Glutamatergic neuron (in vitro differentiated cells): ENCODE measurements around the gene PAQR5. TPM values are rescaled to one million over a fixed set of nuclear protein-coding genes. Genes with fewer than 3 reads are reported as not detected.

ENCODE experiments used
- DNase-seq: peaks from one replicate; pipeline ENCODE4 v3.0.0; 2022
- H3K27ac Mint-ChIP-seq: one replicate; pipeline ENCODE4 v1.8.0; 2020; ENCODE audit warnings: mild to moderate bottlenecking, mixed read lengths, inconsistent platforms; ENCODE audit not compliant: unreplicated experiment
- H3K27me3 Mint-ChIP-seq: one replicate; pipeline ENCODE4 v1.8.0; 2020; ENCODE audit warnings: mild to moderate bottlenecking, moderate library complexity, mixed read lengths, inconsistent platforms; ENCODE audit not compliant: unreplicated experiment
- H3K36me3 Mint-ChIP-seq: one replicate; pipeline ENCODE4 v1.8.0; 2020; ENCODE audit warnings: mild to moderate bottlenecking, mixed read lengths, inconsistent platforms; ENCODE audit not compliant: unreplicated experiment
- H3K4me1 Mint-ChIP-seq: one replicate; pipeline ENCODE4 v1.8.0; 2020; ENCODE audit warnings: mild to moderate bottlenecking, low read depth, mixed read lengths, inconsistent platforms; ENCODE audit not compliant: unreplicated experiment
- H3K4me3 Mint-ChIP-seq: one replicate; pipeline ENCODE4 v1.8.0; 2020; ENCODE audit warnings: mild to moderate bottlenecking, mixed read lengths, inconsistent platforms; ENCODE audit not compliant: unreplicated experiment
- H3K9me3 Mint-ChIP-seq: one replicate; pipeline ENCODE4 v1.8.0; 2020; ENCODE audit warnings: mild to moderate bottlenecking, moderate library complexity, mixed read lengths, inconsistent platforms; ENCODE audit not compliant: unreplicated experiment
- total RNA-seq: library from RNA; stranded (reverse); fragmentation: NEBNext Ultra II Directional; extraction: Animal tissue kit (Norgen Biotek cat#: 25700); gene quantifications from one replicate; pipeline ENCODE4 v1.2.1, GENCODE V29; 2021; ENCODE audit not compliant: unreplicated experiment
- TF ChIP-seq, protein P1 (sequence below): fragments of 200-600 bp; sonication (generic); IDR thresholded peaks from one replicate; pipeline ENCODE4 v1.5.0; 2021; ENCODE audit not compliant: partially characterized antibody, unreplicated experiment

PAQR5 gene
- total RNA-seq, 1 donor from 2014 or later = not detected

DNA sequence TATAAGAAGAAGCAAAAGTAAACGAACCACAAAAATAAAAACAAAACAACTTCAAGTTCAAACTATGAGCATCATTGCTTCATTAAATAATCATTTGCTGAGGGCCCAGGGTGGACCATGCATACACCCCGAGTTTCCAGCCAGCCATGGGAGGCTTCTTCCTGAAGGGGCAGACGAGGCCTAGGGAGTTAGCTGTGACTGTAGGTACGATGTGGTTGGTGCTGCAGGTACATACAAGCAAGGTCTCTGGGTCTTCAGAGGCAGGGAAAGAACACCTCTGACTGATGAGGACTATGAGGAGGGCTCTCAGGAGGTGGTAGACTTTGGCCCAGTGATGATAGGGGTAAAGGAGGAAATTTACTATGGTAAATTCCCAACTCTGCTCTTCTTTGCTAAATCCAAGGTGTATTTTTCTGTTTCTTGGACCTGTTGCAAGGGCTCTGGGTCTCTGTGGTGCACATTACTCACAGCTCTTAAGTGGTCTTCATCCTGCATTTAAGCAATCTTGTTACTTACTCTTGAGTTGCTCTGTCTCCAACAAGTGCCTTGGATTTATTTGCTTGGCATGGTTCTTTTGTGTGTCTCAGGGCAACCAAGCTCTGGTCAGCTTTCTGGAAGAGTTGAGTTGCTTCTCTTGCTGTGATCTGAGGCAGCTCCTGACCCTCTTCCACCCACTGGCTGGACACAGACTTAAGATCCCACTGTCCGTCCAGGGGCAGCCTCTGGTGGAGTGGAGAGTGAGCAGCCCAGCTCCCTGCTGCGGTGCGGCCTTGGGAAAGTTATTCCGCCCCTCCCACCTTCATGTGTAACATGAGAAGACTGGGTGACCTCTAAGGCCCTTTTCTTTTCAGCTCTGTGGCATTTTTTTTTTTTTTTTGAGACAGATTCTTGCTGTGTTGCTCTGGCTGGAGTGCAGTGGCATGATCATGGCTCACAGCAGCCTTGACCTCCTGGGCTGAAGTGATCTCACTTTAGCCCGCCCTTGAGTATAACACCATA is 59.4 kb downstream of the PAQR5 start:
- no peak overlapping the region for H3K27ac Mint-ChIP-seq
- H3K9me3 Mint-ChIP-seq = no peaks in the 10 kb centered on the region
- no peak for DNase-seq
- H3K27me3 Mint-ChIP-seq = no peaks in the 10 kb centered on the region
- TF ChIP-seq, protein P1, sequence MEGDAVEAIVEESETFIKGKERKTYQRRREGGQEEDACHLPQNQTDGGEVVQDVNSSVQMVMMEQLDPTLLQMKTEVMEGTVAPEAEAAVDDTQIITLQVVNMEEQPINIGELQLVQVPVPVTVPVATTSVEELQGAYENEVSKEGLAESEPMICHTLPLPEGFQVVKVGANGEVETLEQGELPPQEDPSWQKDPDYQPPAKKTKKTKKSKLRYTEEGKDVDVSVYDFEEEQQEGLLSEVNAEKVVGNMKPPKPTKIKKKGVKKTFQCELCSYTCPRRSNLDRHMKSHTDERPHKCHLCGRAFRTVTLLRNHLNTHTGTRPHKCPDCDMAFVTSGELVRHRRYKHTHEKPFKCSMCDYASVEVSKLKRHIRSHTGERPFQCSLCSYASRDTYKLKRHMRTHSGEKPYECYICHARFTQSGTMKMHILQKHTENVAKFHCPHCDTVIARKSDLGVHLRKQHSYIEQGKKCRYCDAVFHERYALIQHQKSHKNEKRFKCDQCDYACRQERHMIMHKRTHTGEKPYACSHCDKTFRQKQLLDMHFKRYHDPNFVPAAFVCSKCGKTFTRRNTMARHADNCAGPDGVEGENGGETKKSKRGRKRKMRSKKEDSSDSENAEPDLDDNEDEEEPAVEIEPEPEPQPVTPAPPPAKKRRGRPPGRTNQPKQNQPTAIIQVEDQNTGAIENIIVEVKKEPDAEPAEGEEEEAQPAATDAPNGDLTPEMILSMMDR = no peak
- no peaks in the 10 kb centered on the region for H3K4me1 Mint-ChIP-seq
- no peak overlapping the region for H3K4me3 Mint-ChIP-seq
- H3K36me3 Mint-ChIP-seq = no peaks in the 10 kb centered on the region

DNA sequence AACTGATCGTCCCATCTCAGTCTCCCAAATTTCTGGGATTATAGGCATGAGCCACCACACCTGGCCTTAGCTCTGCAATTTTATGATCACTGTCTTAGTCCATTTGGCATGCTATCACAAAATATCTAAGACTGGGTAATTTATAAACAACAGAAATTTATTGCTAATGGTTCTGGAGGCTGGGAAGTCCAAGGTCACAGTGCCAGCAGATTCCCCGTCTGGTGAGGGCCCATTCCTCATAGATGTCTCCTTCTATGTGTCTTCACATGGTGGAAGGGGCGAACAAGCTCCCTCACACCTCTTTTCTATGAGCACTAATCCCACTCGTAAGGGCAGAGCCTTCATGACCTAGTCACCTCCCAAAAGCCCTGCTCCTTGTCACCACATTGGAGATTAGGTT is 60.1 kb downstream of the PAQR5 start:
- no peaks in the 10 kb centered on the region for H3K36me3 Mint-ChIP-seq
- no peaks in the 10 kb centered on the region for H3K27me3 Mint-ChIP-seq
- TF ChIP-seq, protein P1 = no peak
- H3K4me3 Mint-ChIP-seq = no peak overlapping the region
- no peak overlapping the region for H3K27ac Mint-ChIP-seq
- no peaks in the 10 kb centered on the region for H3K4me1 Mint-ChIP-seq
- no peaks in the 10 kb centered on the region for H3K9me3 Mint-ChIP-seq
- DNase-seq = no peak

DNA sequence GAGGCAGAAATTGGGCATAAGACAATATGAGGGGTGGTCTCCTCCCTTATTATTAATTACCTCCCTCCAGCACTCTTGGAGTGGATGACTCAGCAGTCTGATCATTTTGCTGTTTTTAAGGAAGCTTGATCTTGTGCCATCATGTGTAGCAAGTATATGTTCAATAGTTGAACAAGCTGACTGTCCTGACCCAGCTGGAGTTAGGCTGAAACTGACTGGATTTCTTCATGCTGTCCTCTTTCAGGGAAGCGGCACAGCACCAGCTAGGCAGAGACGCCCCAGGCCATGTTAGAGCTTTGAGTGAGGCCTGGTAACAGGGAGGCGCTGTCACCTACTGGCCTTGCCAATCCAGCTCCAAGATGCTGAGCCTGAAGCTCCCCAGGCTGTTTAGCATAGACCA is 61.0 kb downstream of the PAQR5 start:
- no peak overlapping the region for H3K27ac Mint-ChIP-seq
- H3K36me3 Mint-ChIP-seq = no peaks in the 10 kb centered on the region
- no peaks in the 10 kb centered on the region for H3K27me3 Mint-ChIP-seq
- TF ChIP-seq, protein P1 = no peak
- H3K4me3 Mint-ChIP-seq = no peak overlapping the region
- no peak for DNase-seq
- no peaks in the 10 kb centered on the region for H3K9me3 Mint-ChIP-seq
- H3K4me1 Mint-ChIP-seq = no peaks in the 10 kb centered on the region

GRCh38 chr15:69360642-69361041 is 61.9 kb downstream of the PAQR5 start:
- H3K27me3 Mint-ChIP-seq = no peaks in the 10 kb centered on the region
- TF ChIP-seq, protein P1 = no peak
- no peak overlapping the region for H3K27ac Mint-ChIP-seq
- H3K9me3 Mint-ChIP-seq = no peaks in the 10 kb centered on the region
- no peaks in the 10 kb centered on the region for H3K36me3 Mint-ChIP-seq
- no peaks in the 10 kb centered on the region for H3K4me1 Mint-ChIP-seq
- H3K4me3 Mint-ChIP-seq = no peak overlapping the region
- DNase-seq = no peak

DNA sequence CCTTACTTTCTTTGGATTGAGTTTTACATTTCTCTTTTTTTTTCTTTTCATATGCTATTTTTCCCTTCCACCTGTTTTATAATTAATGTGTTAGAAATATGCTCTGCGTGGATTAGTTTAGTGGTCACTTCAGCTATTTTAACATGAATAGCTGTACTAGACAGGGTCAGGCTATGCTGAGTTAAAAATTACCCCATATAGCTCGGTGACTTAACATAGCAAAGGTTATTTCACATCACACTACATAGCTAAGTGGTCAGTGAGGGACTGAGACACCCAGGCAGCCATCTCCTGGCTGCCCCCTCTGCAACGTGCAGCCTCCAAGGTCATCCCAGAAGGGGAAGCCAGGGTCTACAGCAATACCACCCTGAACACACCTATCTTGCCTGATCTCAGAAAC is 68.5 kb downstream of the PAQR5 start:
- Mint-ChIP-seq H3K36me3 (peaks cover 4% of the 10 kb centered on the region), H3K27ac (no peak overlapping the region), H3K4me1 (no peaks in the 10 kb centered on the region), H3K4me3 (no peak overlapping the region), H3K27me3 (peaks cover 2% of the 10 kb centered on the region), H3K9me3 (peaks cover 2% of the 10 kb centered on the region)
- no peak for DNase-seq
- TF ChIP-seq, protein P1 = no peak
